Activated CD8-positive, alpha-beta memory T cell treated with anti-CD3 and anti-CD28 coated beads, Interleukin-2, amount 50 U/mL, for 4 hours (primary cell): Measurements from ENCODE around the gene FTCDNL1.

Experiments used
- DNase-seq: peaks from one replicate; pipeline ENCODE4 v3.0.0-alpha.2; 2020

The FTCDNL1 gene

DNA sequence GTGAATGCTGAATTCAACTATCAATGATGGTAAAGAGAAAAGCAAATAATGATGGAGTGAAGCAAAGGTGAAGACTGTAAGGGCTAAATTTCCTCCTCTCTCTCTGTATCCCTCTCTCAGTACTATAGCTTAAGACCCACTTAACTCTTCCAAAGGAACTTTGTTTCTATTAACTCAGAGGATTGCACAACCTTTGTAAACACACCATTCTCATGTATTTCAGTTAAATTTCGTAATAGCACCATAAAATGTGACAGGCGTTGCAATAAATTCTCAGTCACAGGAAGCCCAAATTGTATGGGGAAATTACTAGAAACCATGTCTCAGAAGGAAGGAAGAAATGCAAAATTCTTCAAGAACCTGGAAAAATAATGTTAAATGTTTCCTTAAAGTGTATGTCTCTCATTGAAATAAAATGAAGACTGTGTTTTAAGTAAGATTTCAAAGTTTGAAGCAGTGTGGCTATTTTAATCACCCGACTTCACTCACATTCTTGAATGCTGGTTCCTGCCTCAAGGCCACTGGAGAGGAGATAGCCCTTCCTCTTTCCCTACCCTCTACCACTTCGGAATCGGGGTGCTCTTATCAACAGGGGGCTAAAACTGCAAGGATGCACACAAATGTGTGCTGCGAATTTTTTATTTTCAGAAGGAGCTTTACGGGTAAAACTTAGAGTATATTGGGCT, 112.1 kb downstream of the FTCDNL1 start:
- DNase-seq: no peak

DNA sequence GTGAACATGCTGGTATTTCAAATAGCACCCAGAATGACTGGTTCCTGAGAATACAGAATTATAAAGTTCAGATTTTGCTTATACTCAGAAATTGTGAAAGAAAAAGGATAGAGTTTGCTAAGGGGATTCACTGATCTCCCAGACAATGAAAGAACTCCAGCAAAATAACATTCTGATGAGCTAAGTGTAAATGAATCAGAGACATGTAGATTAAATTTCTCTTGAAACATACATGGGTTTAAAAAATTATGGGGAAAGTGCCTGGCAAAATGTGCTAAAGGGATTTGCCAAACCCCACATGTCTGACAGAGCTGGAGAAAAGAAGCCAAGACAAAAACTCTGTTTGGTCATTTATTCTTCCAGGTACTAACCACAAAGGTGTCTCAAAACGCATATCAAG, 116.3 kb downstream of the FTCDNL1 start:
- DNase-seq: no peak

DNA sequence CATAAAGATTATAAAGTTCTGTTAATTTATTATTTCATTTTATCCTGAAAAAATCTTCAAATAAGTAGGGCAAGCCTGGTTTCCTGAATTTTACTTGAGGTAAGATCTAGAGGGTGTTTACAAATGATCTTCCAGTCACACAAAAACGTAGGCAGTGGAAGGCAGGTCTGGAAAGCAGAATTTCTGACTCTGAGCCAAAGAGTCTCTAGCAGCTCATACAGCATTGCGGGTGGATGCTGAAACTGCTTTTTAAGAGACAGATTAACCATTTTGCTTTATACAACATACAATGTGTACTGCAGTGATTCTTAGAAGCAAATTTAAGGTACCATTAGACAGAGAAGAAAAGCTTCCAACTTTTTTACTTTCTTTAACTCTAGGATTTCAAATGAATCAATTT, 117.0 kb downstream of the FTCDNL1 start:
- no peak for DNase-seq

DNA sequence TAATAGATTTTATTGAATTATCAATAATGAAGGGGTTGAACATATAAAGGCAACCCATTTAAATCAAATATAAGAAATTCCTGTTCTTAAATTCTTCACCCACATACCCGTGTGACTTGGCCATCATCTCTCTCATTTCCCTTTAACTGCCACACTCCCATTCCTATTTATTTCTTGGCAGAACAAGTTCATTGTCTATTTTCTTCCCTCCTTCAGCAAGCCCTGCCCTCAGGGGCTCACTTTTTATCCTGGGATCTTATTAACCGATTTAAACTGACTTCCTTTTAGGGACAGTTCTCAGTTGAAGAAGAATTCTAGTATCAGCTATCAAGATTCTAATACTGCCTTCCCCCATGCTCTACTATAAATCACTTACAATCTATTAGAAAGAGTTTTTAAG, 123.2 kb downstream of the FTCDNL1 start:
- DNase-seq: no peak

DNA sequence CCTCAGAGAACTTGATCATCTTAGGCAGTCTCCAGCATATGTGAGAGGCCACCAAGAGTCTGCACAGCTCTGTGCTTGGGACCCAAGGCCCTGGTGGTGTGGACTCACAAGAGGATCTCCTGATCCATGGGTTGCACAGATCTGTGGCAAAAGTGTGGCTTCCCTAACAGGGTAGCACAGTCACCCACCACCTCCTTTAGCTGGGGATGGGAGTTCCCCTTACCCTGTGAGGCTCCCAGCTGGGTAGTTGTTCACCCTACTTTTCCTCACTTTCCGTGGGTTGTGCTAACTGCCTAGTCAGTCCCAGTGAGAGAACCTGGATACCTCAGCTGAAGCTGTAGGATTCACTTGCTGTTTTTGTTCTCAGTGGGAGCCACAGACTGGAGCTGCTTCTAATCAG, 123.7 kb downstream of the FTCDNL1 start:
- DNase-seq: no peak

DNA sequence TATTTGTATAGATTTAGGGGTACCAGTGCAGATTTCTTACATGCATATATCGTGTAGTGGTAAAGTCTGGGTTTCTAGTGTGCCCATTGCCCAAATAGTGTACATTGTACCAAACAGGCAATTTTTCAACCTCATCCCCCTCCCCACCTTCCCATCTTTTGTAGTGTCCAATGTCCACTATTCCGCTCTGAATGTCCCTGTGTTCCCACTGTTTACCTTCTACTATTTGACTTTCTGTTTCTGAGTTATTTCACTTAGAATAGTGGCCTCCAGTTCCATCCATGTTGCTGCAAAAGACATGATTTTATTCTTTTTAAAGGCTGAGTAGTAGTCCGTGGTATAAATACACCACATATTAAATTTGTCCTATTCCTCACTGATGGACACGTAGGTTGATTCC, 132.9 kb downstream of the FTCDNL1 start:
- DNase-seq: no peak

DNA sequence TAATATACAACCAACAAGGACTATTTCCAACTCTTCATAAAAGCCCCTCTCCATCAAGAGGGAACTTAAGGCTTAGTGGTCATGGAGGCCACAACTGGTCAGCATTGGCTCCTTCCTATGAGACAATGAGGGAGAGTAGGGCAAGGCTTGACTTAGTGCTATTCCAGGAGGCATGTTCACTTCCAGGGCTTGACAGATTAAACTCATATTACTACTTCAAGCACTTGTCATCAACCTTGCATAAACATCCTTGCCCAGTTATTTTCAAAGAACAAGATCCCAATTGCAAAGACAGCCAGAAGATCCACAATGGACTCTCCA, 133.4 kb downstream of the FTCDNL1 start:
- no peak for DNase-seq

DNA sequence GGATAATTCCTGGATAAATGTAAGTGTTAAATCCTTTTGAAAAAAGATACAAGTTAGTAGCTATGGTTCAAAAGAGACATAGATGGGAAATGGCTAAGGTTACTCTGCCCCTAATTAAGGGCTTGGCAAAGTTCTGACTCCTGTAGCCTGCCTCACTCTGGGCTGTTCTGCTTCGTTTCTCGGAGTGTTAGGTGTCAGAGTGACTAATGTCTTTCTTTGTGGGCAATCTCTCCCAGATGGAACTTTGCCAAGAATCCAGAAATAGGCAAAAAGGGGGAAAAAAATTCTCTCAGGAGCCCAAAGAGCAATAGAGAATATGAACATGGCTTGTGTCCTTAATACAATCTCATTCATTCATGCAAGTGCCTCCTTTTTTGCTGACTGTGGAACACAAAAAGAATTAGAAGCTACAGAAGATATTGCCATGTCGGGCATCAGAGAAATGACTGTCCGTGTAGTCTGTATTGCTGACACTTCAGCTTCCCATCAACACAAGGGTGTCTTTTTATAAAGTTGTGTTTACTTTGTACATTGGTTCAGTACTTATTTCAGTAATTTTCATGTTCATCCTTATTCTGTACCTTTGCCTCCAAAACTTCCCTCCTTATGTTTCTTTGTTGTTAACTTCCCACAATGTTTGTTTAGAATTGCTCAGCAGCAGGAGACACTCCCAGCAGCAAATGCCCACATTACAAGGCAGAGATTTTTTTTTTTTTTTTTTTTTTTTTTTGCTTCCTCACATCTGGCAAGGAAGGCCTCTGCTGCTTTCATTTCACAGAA, 134.0 kb downstream of the FTCDNL1 start:
- no peak for DNase-seq

DNA sequence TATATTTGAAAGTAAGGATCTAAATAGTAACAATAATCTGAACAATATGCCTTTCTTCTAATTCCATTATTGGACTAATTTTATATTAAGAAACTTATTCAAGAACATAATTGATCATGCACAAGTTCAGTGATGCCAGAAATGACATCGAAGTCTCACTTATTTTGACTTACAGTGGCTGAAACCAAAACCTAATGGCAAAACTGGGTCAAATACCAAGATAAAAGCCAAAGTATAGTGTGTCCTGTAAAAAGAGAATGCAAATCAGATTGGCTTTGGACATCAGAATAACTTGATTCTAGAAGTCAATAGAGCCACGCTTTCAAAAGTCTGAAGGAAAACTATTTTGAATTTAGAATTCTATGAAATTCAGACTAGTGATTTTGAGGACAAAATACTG, 137.2 kb downstream of the FTCDNL1 start:
- DNase-seq: no peak

DNA sequence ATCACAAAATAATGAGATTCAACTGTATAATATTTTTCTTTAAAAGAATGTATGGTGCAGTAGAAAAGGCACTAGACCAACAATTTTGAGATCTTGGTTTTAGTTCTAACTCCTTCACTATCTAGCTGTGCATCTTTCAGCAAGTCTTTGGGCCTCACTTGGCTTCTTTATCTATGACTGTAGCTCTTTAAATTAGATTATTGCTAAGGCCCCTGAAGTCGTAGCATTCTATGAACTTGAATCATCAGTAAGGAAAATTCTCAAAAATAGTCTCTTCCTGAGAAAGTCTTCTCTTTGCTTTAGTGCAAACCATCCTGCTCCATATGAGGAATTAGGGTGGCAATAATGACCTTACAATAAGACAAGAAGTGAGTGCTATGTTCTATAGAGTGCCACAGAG, 140.4 kb downstream of the FTCDNL1 start:
- no peak for DNase-seq
